CD4-positive, alpha-beta T cell treated with Interferon gamma for 1 hour (primary cell): ENCODE data around the gene ARHGEF17.

ENCODE experiments used
- DNase-seq: peaks from one replicate; pipeline ENCODE4 v3.0.0-alpha.2; 2020

Gene ARHGEF17

DNA sequence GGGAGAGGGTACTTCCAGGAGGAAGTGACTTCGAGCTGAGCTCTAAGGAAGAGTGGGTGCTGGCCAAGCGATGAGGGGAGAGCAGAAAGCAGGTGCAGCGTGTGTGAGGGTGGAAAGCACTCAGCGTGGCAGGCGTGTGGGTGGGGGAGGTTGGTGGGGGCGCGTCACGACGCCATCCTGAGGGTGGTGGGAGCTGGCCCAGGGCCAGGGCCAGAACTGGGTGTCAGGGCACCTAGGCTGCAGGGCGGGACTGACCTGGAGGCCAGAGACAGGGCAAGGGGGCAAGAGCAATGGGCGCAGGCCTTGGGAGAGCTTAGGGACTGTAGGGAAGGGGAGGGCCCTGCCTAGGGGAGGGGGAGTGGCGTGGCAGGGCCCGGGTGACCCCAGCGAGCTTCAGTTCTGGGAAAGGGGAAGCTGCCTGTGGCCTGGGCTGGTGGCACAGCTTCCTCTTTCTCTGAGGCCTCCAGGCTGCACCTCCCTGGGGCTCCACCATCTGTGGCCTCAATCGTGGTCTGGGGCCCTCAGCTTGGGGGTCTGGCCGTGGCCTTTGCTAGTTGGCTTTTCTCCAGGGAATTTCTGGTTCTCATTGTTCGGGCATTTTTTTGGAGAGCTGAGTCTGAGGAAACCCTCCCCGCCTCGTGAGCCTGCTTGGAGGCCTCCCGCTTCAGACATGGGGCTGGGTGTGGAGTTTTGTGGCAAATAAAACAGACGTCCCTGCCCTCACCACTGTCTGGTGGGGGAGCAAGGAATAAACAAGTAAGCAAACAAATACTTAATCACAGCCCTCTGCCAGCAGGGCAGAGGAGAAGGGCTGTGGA is 77.0 kb downstream of the ARHGEF17 start:
- peak; percentile 85 for DNase-seq

- peak; percentile 71 for DNase-seq
Observed at GRCh38 chr11:73386016-73386415, 77.9 kb downstream of the ARHGEF17 start.

- DNase-seq = no peak
Observed at GRCh38 chr11:73386546-73386945, 78.5 kb downstream of the ARHGEF17 start.

GRCh38 chr11:73387594-73388264 is 79.7 kb downstream of the ARHGEF17 start:
- no peak for DNase-seq

GRCh38 chr11:73388265-73389133 is 80.4 kb downstream of the ARHGEF17 start:
- DNase-seq = no peak

DNA sequence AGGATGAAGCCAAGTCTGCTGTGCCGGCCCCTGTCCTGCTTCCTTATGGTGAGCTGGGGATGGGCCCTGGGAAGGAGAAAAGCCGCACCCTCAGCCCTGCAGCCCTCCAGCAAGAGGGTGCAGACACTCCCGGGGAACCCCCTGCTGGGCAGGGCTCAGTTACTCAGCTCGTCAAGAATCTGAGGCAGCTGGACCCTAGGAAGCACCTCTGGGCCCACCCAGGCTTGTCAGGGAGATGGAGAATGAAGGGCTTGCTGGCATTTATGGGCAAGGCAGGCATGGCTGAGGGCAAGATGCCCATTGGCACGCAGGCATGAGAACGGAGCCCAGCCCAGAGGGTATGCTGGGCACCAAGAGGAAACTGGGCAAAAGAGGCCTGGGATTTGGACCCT is 81.1 kb downstream of the ARHGEF17 start:
- DNase-seq = no peak

- no peak for DNase-seq
Observed at GRCh38 chr11:73389916-73390315, 81.8 kb downstream of the ARHGEF17 start.

DNA sequence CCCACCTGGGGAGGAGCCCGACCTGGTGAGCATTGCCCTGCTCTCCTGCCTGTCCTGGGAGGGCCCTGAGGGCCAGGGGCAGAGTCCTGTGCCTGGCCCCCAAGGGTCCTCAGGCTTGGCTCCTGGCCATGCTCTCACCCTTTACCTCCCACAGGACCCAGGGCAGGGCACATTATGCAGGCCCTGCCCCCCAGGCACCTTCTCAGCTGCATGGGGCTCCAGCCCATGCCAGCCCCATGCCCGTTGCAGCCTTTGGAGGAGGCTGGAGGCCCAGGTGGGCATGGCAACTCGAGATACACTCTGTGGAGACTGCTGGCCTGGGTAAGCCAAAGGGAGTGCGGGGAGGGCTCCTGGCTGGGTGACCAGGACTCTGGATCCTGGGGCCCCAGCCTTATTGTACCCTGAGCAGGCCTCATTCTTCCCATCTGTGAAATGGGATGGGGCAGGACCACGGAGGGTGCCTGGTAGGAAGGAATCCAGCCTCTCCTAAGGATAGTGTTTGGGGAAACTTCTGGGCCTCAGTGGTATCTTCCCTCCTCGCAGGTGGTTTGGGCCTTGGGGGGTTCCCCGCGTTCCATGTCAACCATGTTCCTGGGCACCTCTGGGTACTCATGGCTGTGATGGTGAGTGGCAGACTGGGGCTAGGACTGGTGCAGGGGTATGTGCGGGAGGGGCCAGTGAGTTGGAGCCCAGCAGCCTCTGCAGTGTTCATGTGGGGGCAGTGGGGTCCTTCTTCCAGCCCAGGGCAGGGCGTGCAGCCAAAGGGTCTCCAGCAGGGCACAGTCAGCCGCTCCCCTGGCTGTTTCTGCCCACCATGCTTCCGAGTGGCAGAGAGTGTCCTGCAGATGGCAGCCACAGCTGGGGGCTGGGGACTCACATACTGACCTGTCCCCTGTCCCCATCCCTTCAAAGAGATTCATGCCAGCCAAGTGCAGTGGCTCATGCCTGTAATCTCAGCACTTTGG is 82.8 kb downstream of the ARHGEF17 start:
- DNase-seq = no peak

GRCh38 chr11:73391665-73392064 is 83.6 kb downstream of the ARHGEF17 start:
- no peak for DNase-seq

DNA sequence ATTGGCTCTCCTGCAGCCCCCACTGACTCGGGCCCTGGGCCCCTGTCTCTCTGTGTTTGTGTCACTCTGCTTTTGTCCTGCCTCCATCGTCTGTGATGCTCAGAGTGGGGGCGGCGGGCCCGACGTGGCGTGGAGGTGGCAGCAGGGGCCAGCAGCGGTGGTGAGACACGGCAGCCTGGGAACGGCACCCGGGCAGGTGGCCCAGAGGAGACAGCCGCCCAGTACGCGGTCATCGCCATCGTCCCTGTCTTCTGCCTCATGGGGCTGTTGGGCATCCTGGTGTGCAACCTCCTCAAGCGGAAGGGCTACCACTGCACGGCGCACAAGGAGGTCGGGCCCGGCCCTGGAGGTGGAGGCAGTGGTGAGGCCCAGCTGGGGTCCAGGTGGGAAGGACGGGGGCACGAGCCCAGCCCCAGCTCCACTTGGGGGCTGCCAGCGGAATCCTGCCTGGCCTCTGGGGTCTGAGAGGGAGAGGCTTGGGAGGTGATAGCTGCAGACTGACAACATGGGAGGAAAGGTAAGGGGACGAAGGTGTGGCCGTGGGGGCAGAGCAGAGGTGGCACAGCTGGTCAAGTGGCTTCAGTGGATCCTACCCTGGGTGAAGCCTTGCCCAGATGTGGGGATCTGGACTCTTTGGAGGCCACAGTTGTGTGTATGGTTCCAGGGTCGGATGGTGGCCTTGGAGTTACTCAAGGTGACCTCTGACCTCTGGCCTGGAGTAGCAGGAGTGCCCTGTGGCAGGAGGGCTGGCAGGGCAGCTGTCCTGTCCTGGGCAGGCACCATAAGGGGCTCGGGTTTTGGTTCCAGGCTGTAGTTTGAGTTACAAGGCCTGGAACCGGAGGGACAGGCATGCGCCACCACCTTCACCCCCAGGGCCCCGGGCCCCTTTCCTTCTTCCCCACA is 84.3 kb downstream of the ARHGEF17 start:
- no peak for DNase-seq

GRCh38 chr11:73393011-73393380 is 84.9 kb downstream of the ARHGEF17 start:
- DNase-seq = no peak

DNA sequence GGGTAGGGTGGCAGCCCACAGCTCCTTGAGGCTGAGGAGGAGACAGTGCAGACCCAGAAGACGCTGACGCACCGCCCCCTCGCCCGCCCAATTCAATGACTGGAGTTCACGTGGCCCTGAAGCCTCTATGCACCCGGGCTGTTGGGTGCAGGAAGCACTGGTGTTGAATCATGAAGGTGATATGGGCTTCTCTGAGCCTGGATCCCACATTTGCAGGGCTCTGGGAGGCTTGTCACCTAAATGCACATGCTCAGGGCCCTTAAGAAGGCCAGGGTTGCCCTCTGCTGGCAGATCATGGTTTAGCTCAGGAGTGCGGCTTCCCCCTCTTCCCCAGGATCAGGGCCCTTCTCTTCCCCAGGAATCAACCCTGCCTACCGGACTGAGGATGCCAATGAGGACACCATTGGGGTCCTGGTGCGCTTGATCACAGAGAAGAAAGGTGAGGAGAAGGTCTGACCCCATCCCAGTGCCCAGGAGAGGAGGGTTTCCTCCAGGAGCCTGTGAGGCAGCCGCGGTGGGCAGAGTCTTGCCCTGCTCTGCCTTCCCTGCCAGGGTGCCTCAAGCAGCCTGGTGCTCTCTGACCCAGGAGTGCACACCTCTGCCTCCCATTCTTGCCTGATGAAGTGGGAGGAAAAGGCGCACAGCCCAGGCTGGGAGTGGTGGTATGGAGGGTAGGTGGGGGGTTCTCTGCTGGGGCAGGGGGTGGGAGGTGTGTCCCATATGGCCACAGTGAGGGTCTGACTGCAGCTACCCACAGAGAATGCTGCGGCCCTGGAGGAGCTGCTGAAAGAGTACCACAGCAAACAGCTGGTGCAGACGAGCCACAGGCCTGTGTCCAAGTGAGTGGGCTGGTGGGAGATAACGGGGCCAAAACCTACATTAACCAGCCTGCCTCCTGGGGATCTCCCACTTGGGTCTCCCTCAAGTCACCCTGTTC is 85.7 kb downstream of the ARHGEF17 start:
- DNase-seq = peak; percentile 60

DNA sequence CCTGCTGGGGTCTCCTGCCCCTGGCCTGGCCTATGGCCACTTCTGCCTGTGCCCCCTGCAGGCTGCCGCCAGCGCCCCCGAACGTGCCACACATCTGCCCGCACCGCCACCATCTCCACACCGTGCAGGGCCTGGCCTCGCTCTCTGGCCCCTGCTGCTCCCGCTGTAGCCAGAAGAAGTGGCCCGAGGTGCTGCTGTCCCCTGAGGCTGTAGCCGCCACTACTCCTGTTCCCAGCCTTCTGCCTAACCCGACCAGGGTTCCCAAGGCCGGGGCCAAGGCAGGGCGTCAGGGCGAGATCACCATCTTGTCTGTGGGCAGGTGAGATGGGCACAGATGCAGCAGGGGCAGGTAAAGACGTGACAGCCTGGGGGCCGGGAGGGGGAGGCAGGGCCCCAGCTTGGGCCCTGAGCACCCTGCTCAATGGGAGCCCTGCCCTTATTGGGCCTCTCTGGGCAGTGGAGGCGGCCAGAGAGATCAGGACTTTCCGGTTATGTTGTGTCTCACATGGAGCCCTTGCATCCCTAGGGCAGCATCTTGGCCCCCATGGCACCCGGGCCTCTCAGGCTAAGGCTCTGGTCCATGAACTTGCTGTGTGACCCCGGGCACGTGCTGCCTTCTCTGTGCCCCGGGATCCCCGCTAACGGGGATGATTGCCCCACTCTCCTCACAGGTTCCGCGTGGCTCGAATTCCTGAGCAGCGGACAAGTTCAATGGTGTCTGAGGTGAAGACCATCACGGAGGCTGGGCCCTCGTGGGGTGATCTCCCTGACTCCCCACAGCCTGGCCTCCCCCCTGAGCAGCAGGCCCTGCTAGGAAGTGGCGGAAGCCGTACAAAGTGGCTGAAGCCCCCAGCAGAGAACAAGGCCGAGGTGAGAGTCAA is 86.6 kb downstream of the ARHGEF17 start:
- no peak for DNase-seq

DNA sequence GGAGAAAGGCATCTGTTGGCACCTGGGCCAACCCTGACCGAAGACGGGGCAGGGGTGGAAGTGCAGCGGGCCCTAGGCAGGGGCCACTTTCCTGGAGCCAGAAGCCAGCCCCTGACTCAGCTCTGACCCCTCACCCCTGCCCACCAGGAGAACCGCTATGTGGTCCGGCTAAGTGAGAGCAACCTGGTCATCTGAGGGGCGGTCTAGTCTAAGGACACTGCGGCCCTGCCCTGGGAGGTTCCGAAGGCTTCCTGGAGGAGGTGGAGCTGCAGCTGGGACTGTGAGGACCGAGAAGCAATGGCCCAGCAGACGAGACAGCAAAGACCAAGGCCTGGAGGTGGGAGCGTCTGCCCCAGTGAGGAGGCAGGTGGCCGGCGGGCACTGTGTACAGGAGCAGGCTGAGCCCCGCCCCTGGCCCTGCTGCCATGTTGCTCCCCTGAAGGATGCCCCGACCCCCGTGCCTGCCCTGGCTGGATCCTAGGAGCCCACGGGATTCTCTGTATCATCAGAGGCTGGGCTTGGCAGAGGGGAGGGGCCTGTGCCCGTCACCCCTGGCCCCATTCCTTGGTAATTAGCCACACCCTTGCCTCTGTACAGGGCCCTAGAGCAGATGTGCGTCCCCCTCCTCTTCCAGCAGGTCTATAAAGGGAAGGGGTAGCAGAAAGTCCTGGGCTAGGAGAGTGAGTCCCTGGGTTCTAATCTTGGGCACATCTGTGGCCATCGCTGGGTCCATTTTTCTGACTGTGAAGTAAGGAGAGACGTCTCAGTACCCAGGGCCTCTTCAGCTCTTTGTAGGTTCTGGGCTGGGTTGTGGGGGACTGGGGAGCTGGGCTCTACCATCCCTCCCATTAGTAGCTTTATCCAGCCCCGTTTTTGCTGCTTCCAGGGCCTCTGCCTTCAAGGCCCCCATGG is 87.5 kb downstream of the ARHGEF17 start:
- no peak for DNase-seq

DNA sequence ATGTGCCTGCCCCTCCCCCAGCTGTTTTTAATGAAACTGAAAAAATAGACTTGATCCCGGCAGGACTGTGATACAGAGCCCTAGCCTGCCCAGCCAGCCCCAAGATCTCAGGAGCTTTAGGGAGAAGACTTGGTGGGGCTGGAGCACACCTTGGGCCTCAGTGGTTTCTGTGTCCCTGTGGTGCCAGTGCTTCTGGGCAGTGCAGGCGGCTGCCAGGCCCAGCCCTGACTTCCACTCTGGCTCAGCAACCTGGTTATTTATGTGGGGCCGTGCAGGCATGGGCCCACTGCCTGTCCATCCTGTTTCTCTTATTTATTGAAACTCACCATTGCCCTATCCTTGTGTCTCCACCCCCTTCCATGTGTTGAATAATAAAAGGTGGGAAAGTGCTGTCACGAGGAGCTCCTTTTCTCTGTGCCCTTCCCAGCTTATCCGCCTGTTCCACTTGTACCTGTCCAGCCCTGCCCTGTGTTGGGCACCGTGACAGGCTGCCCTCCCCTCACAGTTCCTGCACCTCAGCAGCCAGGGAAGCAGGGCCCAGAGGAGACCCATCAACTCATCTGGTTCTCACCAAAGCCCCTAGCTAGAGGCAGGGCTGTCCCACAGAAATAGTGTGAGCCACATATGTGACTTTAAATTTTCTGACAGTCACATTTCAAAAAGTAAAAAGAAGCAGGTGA is 88.3 kb downstream of the ARHGEF17 start:
- no peak for DNase-seq

GRCh38 chr11:73396985-73397384 is 88.9 kb downstream of the ARHGEF17 start:
- DNase-seq = no peak

GRCh38 chr11:73397468-73398131 is 89.5 kb downstream of the ARHGEF17 start:
- DNase-seq = no peak
